Smooth muscle cell (in vitro differentiated cells): ENCODE results near the gene RASGEF1C. TPM values are rescaled to one million over a fixed set of nuclear protein-coding genes. Genes with fewer than 3 reads are reported as not detected.
A peak's percentile ranks its signal among the peaks of the same experiment; 100 is the strongest.

Experiments used
- DNase-seq: peaks from one replicate; lab custom pipeline; 2025; ENCODE audit not compliant: unreplicated experiment; lab: John Stamatoyannopoulos, UW
- H2AFZ ChIP-seq: fragments of 200-600 bp; sonication (generic); 2 replicates; pipeline ENCODE4 v1.6.0; 2016; ENCODE audit warnings: antibody characterized with exemption, low read depth, mild to moderate bottlenecking
- H3F3A ChIP-seq: fragments of 200-600 bp; sonication (generic); 2 replicates; pipeline ENCODE4 v1.6.0; 2017; ENCODE audit warnings: antibody characterized with exemption, low read depth
- H3K27ac ChIP-seq: fragments of 200-600 bp; sonication (generic); 2 replicates; pipeline ENCODE4 v1.5.1; 2016; ENCODE audit warnings: low read depth, mild to moderate bottlenecking
- H3K27me3 ChIP-seq: fragments of 200-600 bp; sonication (generic); 2 replicates; pipeline ENCODE4 v1.6.1; 2016; ENCODE audit warnings: low read depth, mild to moderate bottlenecking
- H3K36me3 ChIP-seq: fragments of 200-600 bp; sonication (generic); 2 replicates; pipeline ENCODE4 v1.5.1; 2016; ENCODE audit warnings: low read depth
- H3K4me1 ChIP-seq: fragments of 200-600 bp; sonication (generic); 2 replicates; pipeline ENCODE4 v1.5.1; 2016; ENCODE audit warnings: low read depth
- H3K4me2 ChIP-seq: fragments of 200-600 bp; sonication (generic); 2 replicates; pipeline ENCODE4 v1.6.0; 2016; ENCODE audit warnings: mild to moderate bottlenecking
- H3K4me3 ChIP-seq: fragments of 200-600 bp; sonication (generic); 2 replicates; pipeline ENCODE4 v1.5.1; 2016; ENCODE audit warnings: mild to moderate bottlenecking
- H3K79me2 ChIP-seq: fragments of 200-600 bp; sonication (generic); 2 replicates; pipeline ENCODE4 v1.6.0; 2016; ENCODE audit warnings: low read depth, mild to moderate bottlenecking
- H3K9ac ChIP-seq: fragments of 200-600 bp; sonication (generic); 2 replicates; pipeline ENCODE4 v1.6.0; 2016; ENCODE audit warnings: low read depth
- H3K9me3 ChIP-seq: fragments of 200-600 bp; sonication (generic); replicated peaks from 2 replicates; pipeline ENCODE4 v1.5.1; 2016; ENCODE audit warnings: low read depth
- H4K20me1 ChIP-seq: fragments of 200-600 bp; sonication (generic); 2 replicates; pipeline ENCODE4 v1.6.0; 2016; ENCODE audit warnings: low read depth
- CTCF ChIP-seq: fragments of 200-600 bp; sonication (generic); IDR thresholded peaks from 2 replicates; pipeline ENCODE4 v1.5.1; 2017; ENCODE audit warnings: borderline replicate concordance, mild to moderate bottlenecking, antibody characterized with exemption; ENCODE audit not compliant: insufficient read depth, poor library complexity, severe bottlenecking
- WGBS: methylation state at CpG from one replicate; pipeline ENCODE4 v1.1.7; 2016; ENCODE audit warnings: low lambda C conversion rate; 5-methylcytosine and 5-hydroxymethylcytosine counted together
- polyA plus RNA-seq: library from polyadenylated mRNA; unstranded; fragments of >200 nt; fragmentation: Nextera tagmentation; extraction: Ambion mirVana; gene quantifications from 2 replicates; pipeline ENCODE4 v1.2.1, GENCODE V29; 2016
- total RNA-seq: library from RNA; depleted of rRNA; stranded (reverse); fragments of >200 nt; gene quantifications from 2 replicates; pipeline ENCODE4 v1.2.3, GENCODE V29; 2014

The RASGEF1C gene
- total and polyA plus RNA-seq, 2 experiments from 2014 or later = 0.14 TPM; not detected in 1

GRCh38 chr5:180235846-180236245, 26.8 kb upstream of the RASGEF1C start:
- H2AFZ ChIP-seq = no peak overlapping the region
- H3K4me3 ChIP-seq = no peak overlapping the region
- H3K9me3 ChIP-seq = no peaks in the 10 kb centered on the region
- no peak overlapping the region for H3K27ac ChIP-seq
- H3K36me3 ChIP-seq = peaks cover 17% of the 10 kb centered on the region
- DNase-seq = no peak
- H4K20me1 ChIP-seq = no peaks in the 10 kb centered on the region
- H3K27me3 ChIP-seq = no peaks in the 10 kb centered on the region
- H3K9ac ChIP-seq = no peak overlapping the region
- no peaks in the 10 kb centered on the region for H3K79me2 ChIP-seq
- no peaks in the 10 kb centered on the region for H3F3A ChIP-seq
- TF ChIP-seq CTCF = no peak
- peaks cover 7% of the 10 kb centered on the region for H3K4me1 ChIP-seq
- no peak overlapping the region for H3K4me2 ChIP-seq
- WGBS = 94% methylated on average over 1 of the region's 1 CpG

DNA sequence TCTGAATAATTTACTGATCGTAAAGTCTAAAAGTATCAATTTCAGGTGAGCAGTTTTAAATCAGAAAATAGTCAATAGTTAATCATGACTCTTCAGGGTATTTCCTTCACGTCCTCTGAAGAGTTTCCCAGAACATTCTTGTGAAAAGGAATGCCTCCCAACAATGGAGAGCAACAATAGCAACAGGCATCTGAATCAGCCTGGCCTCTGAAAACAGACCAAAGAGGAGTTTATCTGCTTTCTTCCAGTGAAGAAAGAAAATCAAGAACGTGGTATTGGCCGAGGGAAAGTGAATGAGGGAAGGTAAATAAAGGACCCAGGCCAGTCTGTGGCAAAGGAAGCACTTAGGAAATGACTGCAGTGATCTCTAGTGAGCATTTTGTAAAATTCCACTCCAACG, 26.1 kb upstream of the RASGEF1C start:
- Histone ChIP-seq H3K9ac (no peak overlapping the region), H3K79me2 (no peaks in the 10 kb centered on the region), H3K27ac (no peak overlapping the region), H3K4me3 (no peak overlapping the region), H2AFZ (no peak overlapping the region), H3K36me3 (peaks cover 17% of the 10 kb centered on the region), H3F3A (no peaks in the 10 kb centered on the region), H3K4me1 (peaks cover 7% of the 10 kb centered on the region), H4K20me1 (no peaks in the 10 kb centered on the region), H3K9me3 (no peaks in the 10 kb centered on the region), H3K27me3 (no peaks in the 10 kb centered on the region), H3K4me2 (no peak overlapping the region)
- no peak for DNase-seq
- no peak for TF ChIP-seq CTCF
- 91% methylated on average over 5 of the region's 5 CpGs for WGBS

DNA sequence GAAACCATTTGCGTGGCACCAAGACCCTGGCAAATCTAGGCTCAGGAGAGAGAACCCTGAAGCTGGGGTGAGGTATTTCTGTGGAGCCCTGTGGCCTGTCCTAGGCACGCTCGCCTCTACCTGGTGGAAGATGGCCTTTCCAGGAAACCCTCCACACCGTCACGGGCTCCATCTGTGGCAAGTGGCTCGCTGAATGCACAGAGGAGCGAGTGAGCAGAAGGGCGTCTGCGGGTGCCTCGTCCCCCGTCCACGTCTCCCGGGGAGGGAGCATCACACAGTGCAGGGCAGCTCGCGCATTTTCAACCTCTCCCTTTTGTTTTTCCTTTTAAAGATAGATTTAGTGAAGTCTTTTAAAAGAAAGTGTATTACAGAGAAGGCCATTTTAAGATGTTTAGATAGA, 25.3 kb upstream of the RASGEF1C start:
- no peaks in the 10 kb centered on the region for H3K27me3 ChIP-seq
- peaks cover 11% of the 10 kb centered on the region for H3K36me3 ChIP-seq
- no peak overlapping the region for H3K4me3 ChIP-seq
- WGBS = 96% methylated on average over 15 of the region's 15 CpGs
- no peak overlapping the region for H3K4me2 ChIP-seq
- no peaks in the 10 kb centered on the region for H3K9me3 ChIP-seq
- H3K4me1 ChIP-seq = peaks cover 7% of the 10 kb centered on the region
- H3F3A ChIP-seq = no peaks in the 10 kb centered on the region
- H3K79me2 ChIP-seq = no peaks in the 10 kb centered on the region
- no peak for DNase-seq
- H2AFZ ChIP-seq = no peak overlapping the region
- no peak overlapping the region for H3K9ac ChIP-seq
- no peak for TF ChIP-seq CTCF
- no peak overlapping the region for H3K27ac ChIP-seq
- H4K20me1 ChIP-seq = no peaks in the 10 kb centered on the region

DNA sequence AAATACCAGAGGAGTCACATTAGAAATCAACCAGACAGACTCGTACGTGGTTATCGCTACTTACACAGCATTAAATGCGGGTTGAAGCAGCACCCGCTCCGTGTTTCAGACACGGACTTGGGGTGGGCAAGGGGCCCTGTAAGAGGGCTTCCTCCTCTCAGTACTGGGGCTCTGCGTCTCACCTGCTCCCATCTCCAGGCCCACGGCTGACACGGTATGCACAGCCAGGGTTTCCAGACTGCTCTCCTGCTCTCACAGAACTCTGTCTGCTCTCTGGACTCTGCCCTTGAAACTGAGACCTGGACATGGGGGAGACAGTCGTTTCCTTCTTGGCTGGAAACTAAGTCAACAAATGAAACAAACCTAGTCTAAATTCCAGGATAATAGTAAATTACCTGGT, 24.7 kb upstream of the RASGEF1C start:
- no peak overlapping the region for H3K4me2 ChIP-seq
- H3K27ac ChIP-seq = peak overlapping the region; percentile 70
- H3K4me1 ChIP-seq = peaks cover 7% of the 10 kb centered on the region
- H3K36me3 ChIP-seq = peaks cover 10% of the 10 kb centered on the region
- H3K9ac ChIP-seq = no peak overlapping the region
- no peak for DNase-seq
- no peaks in the 10 kb centered on the region for H3K9me3 ChIP-seq
- no peak overlapping the region for H3K4me3 ChIP-seq
- no peak overlapping the region for H2AFZ ChIP-seq
- H4K20me1 ChIP-seq = no peaks in the 10 kb centered on the region
- 95% methylated on average over 11 of the region's 11 CpGs for WGBS
- no peaks in the 10 kb centered on the region for H3F3A ChIP-seq
- H3K27me3 ChIP-seq = no peaks in the 10 kb centered on the region
- TF ChIP-seq CTCF = no peak
- no peaks in the 10 kb centered on the region for H3K79me2 ChIP-seq
